Kidney (tissue), 14 donors: ENCODE results near the gene CCDC69. TPM values are rescaled to one million over a fixed set of nuclear protein-coding genes. Genes with fewer than 3 reads are reported as not detected.

Experiments
- DNase-seq, 5 donors: peaks; one replicate each; pipeline ENCODE4 v3.0.0-alpha.2; 2013 to 2020
- FAIRE-seq: peaks from 2 replicates; lab custom pipeline; 2012; peaks lifted over from hg19 to GRCh38; lab: Jason Lieb, UNC
- H3K27ac ChIP-seq, 2 donors: one replicate each; pipeline ENCODE4 v1.7.0; 2013; ENCODE audit warnings: low read depth in 2 of 2, low read length in 2 of 2, inconsistent platforms in 1 of 2
- H3K27me3 ChIP-seq: one replicate; pipeline ENCODE4 v1.7.1; 2013; ENCODE audit warnings: low read length, inconsistent platforms; ENCODE audit not compliant: control insufficient read depth, insufficient read depth
- H3K36me3 ChIP-seq, 3 donors: one replicate each; pipeline versions ENCODE4 v1.7.0 to v1.7.1; 2013; ENCODE audit warnings: low read length in 3 of 3, control low read depth in 1 of 3, inconsistent platforms in 1 of 3; ENCODE audit not compliant: insufficient read depth in 3 of 3, control insufficient read depth in 2 of 3
- H3K4me1 ChIP-seq, 3 donors: one replicate each; pipeline versions ENCODE4 v1.7.0 to v1.7.1; 2013; ENCODE audit warnings: low read length in 3 of 3, inconsistent platforms in 1 of 3, low read depth in 1 of 3; ENCODE audit not compliant: control insufficient read depth in 2 of 3, insufficient read depth in 2 of 3
- H3K4me3 ChIP-seq, 3 donors: one replicate each; pipeline versions ENCODE4 v1.7.0 to v1.8.1; 2013; ENCODE audit warnings: low read length in 3 of 3, control low read depth in 1 of 3, inconsistent platforms in 1 of 3
- H3K9ac ChIP-seq, 3 donors: one replicate each; pipeline versions ENCODE4 v1.7.0 to v1.7.1; 2013; ENCODE audit warnings: low read length in 3 of 3, control low read depth in 1 of 3, inconsistent platforms in 1 of 3
- H3K9me3 ChIP-seq, 3 donors: one replicate each; pipeline versions ENCODE4 v1.7.0 to v1.7.1; 2013; ENCODE audit warnings: low read length in 3 of 3, control low read depth in 1 of 3, inconsistent platforms in 1 of 3; ENCODE audit not compliant: control insufficient read depth in 2 of 3, insufficient read depth in 1 of 3
- intact Hi-C: fragments of 100-400 bp; cut with DNase I; formaldehyde crosslinking; loops from one replicate; pipeline ENCODE4 v1.11.1; 2022
- polyA plus RNA-seq: library from polyadenylated mRNA; stranded (reverse); fragments of 350-450 nt; fragmentation: Illumina TruSeq; extraction: RNeasy Lipid Tissue Mini Kit (QIAGEN cat#74804); gene quantifications from one replicate; pipeline ENCODE4 v1.2.3, GENCODE V29; 2014; ENCODE audit warnings: low read depth, low replicate concordance; ENCODE audit not compliant: insufficient read depth
- total RNA-seq: library from RNA; stranded (reverse); fragmentation: NEBNext Ultra II Directional; extraction: Animal tissue kit (Norgen Biotek cat#: 25700); gene quantifications from one replicate; pipeline ENCODE4 v1.2.1, GENCODE V29; 2021
- TF ChIP-seq, protein P1 (sequence below): IDR thresholded peaks from 3 replicates; pipeline ENCODE4 v1.5.1; 2012; ENCODE audit warnings: mild to moderate bottlenecking, moderate library complexity, borderline replicate concordance; ENCODE audit not compliant: insufficient read depth; ENCODE audit errors: extremely low read depth
- donor health status: control.
- donor health status: control.
- donor health status: control.
- donor health status: control.
- donor health status: control.
- donor health status: DM: yes; HTN: yes; CAD: no.
- donor health status: Normal renal cell carcinoma (clear cell type).

Gene CCDC69
- total and polyA plus RNA-seq, 2 donors from 2014 or later, result 11.1 to 22.8 TPM

DNA sequence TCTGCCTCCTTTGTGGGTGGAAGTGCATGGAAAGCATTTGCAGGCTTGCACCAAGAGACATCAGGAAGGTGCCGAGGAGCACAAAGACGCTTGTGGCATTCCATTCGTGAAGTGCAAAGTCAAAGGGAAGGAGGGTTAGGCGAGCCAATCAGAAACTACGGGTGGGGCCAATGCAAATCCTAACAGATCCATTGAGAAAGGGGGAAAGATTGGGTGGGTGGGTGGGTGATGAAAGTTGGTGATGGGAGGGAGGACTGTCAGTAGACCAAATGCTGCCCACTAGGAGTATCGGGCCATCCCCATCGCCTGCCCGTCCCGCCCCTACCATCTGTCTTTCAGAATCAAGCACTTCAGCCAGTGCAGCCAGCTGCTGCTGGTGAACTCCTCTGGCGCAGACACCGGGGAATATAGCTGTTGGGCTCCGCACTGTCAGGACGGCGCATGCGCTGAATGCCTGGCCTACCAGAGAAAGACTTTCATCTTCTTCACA lies 49.2 kb downstream of the CCDC69 start:
- FAIRE-seq (no peak), DNase-seq (no peak)
- H3K9me3 ChIP-seq, result no peaks in the 10 kb centered on the region
- H3K9ac ChIP-seq, result no peak overlapping the region
- no peak overlapping the region for H3K27ac ChIP-seq
- no peaks in the 10 kb centered on the region for H3K36me3 ChIP-seq
- no peaks in the 10 kb centered on the region for H3K27me3 ChIP-seq
- H3K4me3 ChIP-seq, result no peak overlapping the region
- TF ChIP-seq, protein P1, sequence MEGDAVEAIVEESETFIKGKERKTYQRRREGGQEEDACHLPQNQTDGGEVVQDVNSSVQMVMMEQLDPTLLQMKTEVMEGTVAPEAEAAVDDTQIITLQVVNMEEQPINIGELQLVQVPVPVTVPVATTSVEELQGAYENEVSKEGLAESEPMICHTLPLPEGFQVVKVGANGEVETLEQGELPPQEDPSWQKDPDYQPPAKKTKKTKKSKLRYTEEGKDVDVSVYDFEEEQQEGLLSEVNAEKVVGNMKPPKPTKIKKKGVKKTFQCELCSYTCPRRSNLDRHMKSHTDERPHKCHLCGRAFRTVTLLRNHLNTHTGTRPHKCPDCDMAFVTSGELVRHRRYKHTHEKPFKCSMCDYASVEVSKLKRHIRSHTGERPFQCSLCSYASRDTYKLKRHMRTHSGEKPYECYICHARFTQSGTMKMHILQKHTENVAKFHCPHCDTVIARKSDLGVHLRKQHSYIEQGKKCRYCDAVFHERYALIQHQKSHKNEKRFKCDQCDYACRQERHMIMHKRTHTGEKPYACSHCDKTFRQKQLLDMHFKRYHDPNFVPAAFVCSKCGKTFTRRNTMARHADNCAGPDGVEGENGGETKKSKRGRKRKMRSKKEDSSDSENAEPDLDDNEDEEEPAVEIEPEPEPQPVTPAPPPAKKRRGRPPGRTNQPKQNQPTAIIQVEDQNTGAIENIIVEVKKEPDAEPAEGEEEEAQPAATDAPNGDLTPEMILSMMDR, result no peak
- intact Hi-C loops, result no loop called here
- no peaks in the 10 kb centered on the region for H3K4me1 ChIP-seq

DNA sequence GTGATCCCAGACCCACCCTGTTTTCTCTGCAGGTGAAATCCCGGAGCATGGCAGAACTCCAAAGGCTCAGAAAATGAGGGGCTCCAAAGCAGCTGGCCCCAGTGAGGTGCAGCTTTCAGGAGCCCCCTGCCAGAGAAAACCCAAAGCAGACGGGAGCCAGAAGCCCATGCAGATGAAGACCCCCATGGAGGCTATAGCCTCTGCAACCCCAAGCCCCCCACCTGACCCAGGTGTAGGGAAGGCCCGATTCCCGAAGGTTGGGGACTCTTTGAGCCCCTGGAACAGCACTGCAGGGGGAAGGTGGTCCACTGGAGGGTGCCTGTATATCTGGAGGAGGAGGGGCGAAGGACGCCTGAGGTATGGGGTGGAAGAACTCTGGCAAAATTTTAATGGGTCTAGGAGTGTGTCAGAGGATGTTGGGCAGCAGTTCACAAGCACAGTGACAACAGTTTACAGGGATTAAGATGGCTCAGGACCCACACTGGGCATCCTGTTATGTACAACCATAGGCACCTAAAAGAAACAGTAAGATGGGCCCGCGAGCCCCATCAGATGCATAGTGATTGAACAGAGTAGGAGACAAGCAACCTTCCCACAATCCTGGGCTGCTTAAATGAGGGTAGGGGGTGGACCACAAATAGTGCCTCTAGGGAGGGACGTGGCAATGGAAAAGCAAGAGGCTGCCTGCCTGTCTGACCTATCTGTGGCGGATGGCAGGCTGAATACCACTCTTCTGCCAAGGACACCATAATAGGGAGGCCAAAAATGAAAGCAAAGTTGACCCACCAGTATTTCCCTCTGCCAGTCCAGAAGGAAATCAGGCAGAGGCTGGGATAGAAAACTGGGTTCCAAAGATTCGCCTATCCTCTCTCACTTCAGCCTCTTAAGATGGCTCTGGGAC lies 49.9 kb downstream of the CCDC69 start:
- no peak for DNase-seq
- H3K4me1 ChIP-seq, result no peaks in the 10 kb centered on the region
- intact Hi-C loops, result no loop called here
- no peak overlapping the region for H3K9ac ChIP-seq
- H3K4me3 ChIP-seq, result no peak overlapping the region
- H3K9me3 ChIP-seq, result no peaks in the 10 kb centered on the region
- no peaks in the 10 kb centered on the region for H3K36me3 ChIP-seq
- FAIRE-seq, result no peak
- no peaks in the 10 kb centered on the region for H3K27me3 ChIP-seq
- TF ChIP-seq, protein P1, result no peak
- no peak overlapping the region for H3K27ac ChIP-seq

GRCh38 chr5:151171529-151171928 lies 52.4 kb downstream of the CCDC69 start:
- intact Hi-C loops, result no loop called here
- Histone ChIP-seq H3K36me3 (no peaks in the 10 kb centered on the region), H3K4me1 (no peaks in the 10 kb centered on the region), H3K27me3 (no peaks in the 10 kb centered on the region), H3K27ac (no peak overlapping the region), H3K4me3 (no peak overlapping the region), H3K9me3 (no peaks in the 10 kb centered on the region), H3K9ac (no peak overlapping the region)
- no peak for DNase-seq
- FAIRE-seq, result no peak
- TF ChIP-seq, protein P1, result no peak
